ENCODE measurements around the gene FANCM. TPM values are rescaled to one million over a fixed set of nuclear protein-coding genes. Genes with fewer than 3 reads are reported as not detected.

The FANCM gene
- total RNA-seq, 1 experiment from 2014 or later = 11.4 TPM

- H3K27ac Mint-ChIP-seq (ENCODE audit: unreplicated experiment) = no peak overlapping the region
- intact Hi-C loops (cut with micrococcal nuclease; ENCODE audit: unreplicated experiment) = no loop called here
- no peak for DNase-seq
- BruUV-seq (replicated peaks) = no TSS peak
- H3K4me3 Mint-ChIP-seq (ENCODE audit: low read depth, unreplicated experiment) = no peak overlapping the region
- H3K36me3 Mint-ChIP-seq (ENCODE audit: insufficient read depth, unreplicated experiment) = peaks cover 5% of the 10 kb centered on the region
- no peaks in the 10 kb centered on the region for H3K27me3 Mint-ChIP-seq (ENCODE audit: unreplicated experiment)
- H3K9me3 Mint-ChIP-seq (ENCODE audit: low read depth, unreplicated experiment) = no peaks in the 10 kb centered on the region
- no peaks in the 10 kb centered on the region for H3K4me1 Mint-ChIP-seq (ENCODE audit: low read depth, unreplicated experiment)
- CTCF ChIA-PET = no interaction called here
- TF ChIP-seq CTCF (IDR thresholded peaks at IDR 0.05; ENCODE audit: unreplicated experiment) = no peak
Measured at GRCh38 chr14:45201905-45202304, 66.2 kb downstream of the FANCM start.

- intact Hi-C loops (cut with micrococcal nuclease; ENCODE audit: unreplicated experiment) = no loop called here
- Mint-ChIP-seq H3K27ac (ENCODE audit: unreplicated experiment) (no peak overlapping the region), H3K36me3 (ENCODE audit: insufficient read depth, unreplicated experiment) (peaks cover 5% of the 10 kb centered on the region), H3K27me3 (ENCODE audit: unreplicated experiment) (no peaks in the 10 kb centered on the region), H3K4me3 (ENCODE audit: low read depth, unreplicated experiment) (no peak overlapping the region), H3K9me3 (ENCODE audit: low read depth, unreplicated experiment) (no peaks in the 10 kb centered on the region), H3K4me1 (ENCODE audit: low read depth, unreplicated experiment) (no peaks in the 10 kb centered on the region)
- CTCF ChIA-PET = no interaction called here
- no TSS peak for BruUV-seq (replicated peaks)
- TF ChIP-seq CTCF (IDR thresholded peaks at IDR 0.05; ENCODE audit: unreplicated experiment) = no peak
- DNase-seq = no peak
Measured at GRCh38 chr14:45204241-45204640, 68.5 kb downstream of the FANCM start.

- no peak overlapping the region for H3K4me3 Mint-ChIP-seq (ENCODE audit: low read depth, unreplicated experiment)
- no peak for TF ChIP-seq CTCF (IDR thresholded peaks at IDR 0.05; ENCODE audit: unreplicated experiment)
- H3K27ac Mint-ChIP-seq (ENCODE audit: unreplicated experiment) = no peak overlapping the region
- no TSS peak for BruUV-seq (replicated peaks)
- no peaks in the 10 kb centered on the region for H3K9me3 Mint-ChIP-seq (ENCODE audit: low read depth, unreplicated experiment)
- intact Hi-C loops (cut with micrococcal nuclease; ENCODE audit: unreplicated experiment) = no loop called here
- no peak for DNase-seq
- H3K27me3 Mint-ChIP-seq (ENCODE audit: unreplicated experiment) = no peaks in the 10 kb centered on the region
- peaks cover 7% of the 10 kb centered on the region for H3K4me1 Mint-ChIP-seq (ENCODE audit: low read depth, unreplicated experiment)
- H3K36me3 Mint-ChIP-seq (ENCODE audit: insufficient read depth, unreplicated experiment) = peaks cover 15% of the 10 kb centered on the region
- CTCF ChIA-PET = no interaction called here
Measured at GRCh38 chr14:45210159-45210558, 74.4 kb downstream of the FANCM start.

- peaks cover 7% of the 10 kb centered on the region for H3K4me1 Mint-ChIP-seq (ENCODE audit: low read depth, unreplicated experiment)
Measured at GRCh38 chr14:45211295-45211694, 75.6 kb downstream of the FANCM start.

More at GRCh38 chr14:45211295-45211694, 75.6 kb downstream of the FANCM start:
- Mint-ChIP-seq H3K27ac (ENCODE audit: unreplicated experiment) (no peak overlapping the region), H3K27me3 (ENCODE audit: unreplicated experiment) (no peaks in the 10 kb centered on the region), H3K9me3 (ENCODE audit: low read depth, unreplicated experiment) (no peaks in the 10 kb centered on the region), H3K4me3 (ENCODE audit: low read depth, unreplicated experiment) (no peak overlapping the region), H3K36me3 (ENCODE audit: insufficient read depth, unreplicated experiment) (peaks cover 15% of the 10 kb centered on the region)
- CTCF ChIA-PET = interaction anchor here (0.6 kb wide), 1 partner anchor 32 kb away, joined by 3 read pairs; no protein-coding TSS in a partner anchor
- no peak for TF ChIP-seq CTCF (IDR thresholded peaks at IDR 0.05; ENCODE audit: unreplicated experiment)
- DNase-seq = no peak
- intact Hi-C loops (cut with micrococcal nuclease; ENCODE audit: unreplicated experiment) = no loop called here
- no TSS peak for BruUV-seq (replicated peaks)

Data from Calu3 (cell line).